PC-3 (cell line): ENCODE measurements around the gene CDH22. TPM values are rescaled to one million over a fixed set of nuclear protein-coding genes. Genes with fewer than 3 reads are reported as not detected.

ENCODE experiments used
- ATAC-seq: fragments of 200-7000 bp; cut with Tn5 transposase; 2 replicates; pipeline ENCODE4 v1.9.1; 2020; ENCODE audit warnings: mild to moderate bottlenecking, moderate library complexity
- BruUV-seq: library from RNA; stranded (reverse); fragments of 400-500 nt; replicated peaks from 2 replicates; lab custom pipeline; 2021; lab: Mats Ljungman, UMichigan
- CTCF ChIA-PET: fragments of 300-600 bp; sonication (Branson Sonifier 250); formaldehyde crosslinking; loops from one replicate; lab custom pipeline; 2022; ENCODE audit warnings: antibody characterized with exemption; lab: Charles Lee
- POLR2A ChIA-PET: fragments of 300-600 bp; sonication (Branson Sonifier 250); formaldehyde crosslinking; loops from one replicate; lab custom pipeline; 2022; ENCODE audit warnings: antibody characterized with exemption; ENCODE audit not compliant: unreplicated experiment; lab: Charles Lee
- DNase-seq: peaks from one replicate; pipeline ENCODE4 v3.0.0-alpha.2; 2015
- H2AFZ ChIP-seq: fragments of 300-600 bp; sonication (generic); 2 replicates; pipeline ENCODE4 v1.6.0; 2016; ENCODE audit warnings: antibody characterized with exemption, low read length
- H3F3A ChIP-seq: fragments of 300-600 bp; sonication (generic); one replicate; pipeline ENCODE4 v1.6.0; 2017; ENCODE audit warnings: antibody characterized with exemption, low read length, control low read depth, mild to moderate bottlenecking; ENCODE audit not compliant: unreplicated experiment
- H3K27ac ChIP-seq: fragments of 300-600 bp; sonication (generic); 2 replicates; pipeline ENCODE4 v1.5.1; 2016; ENCODE audit warnings: mild to moderate bottlenecking, low read length
- H3K27me3 ChIP-seq: fragments of 300-600 bp; sonication (generic); 2 replicates; pipeline ENCODE4 v1.6.1; 2016; ENCODE audit warnings: low read length, mixed read lengths
- H3K36me3 ChIP-seq: fragments of 300-600 bp; sonication (generic); 2 replicates; pipeline ENCODE4 v1.6.1; 2016; ENCODE audit warnings: low read depth, mixed run types, low read length, mixed read lengths
- H3K4me1 ChIP-seq: fragments of 300-600 bp; sonication (generic); 2 replicates; pipeline ENCODE4 v1.5.1; 2016; ENCODE audit warnings: low read length; ENCODE audit not compliant: insufficient read depth
- H3K4me2 ChIP-seq: fragments of 300-600 bp; sonication (generic); 2 replicates; pipeline ENCODE4 v1.6.0; 2016; ENCODE audit warnings: low read length
- H3K4me3 ChIP-seq: fragments of 300-600 bp; sonication (generic); 2 replicates; pipeline ENCODE4 v1.5.1; 2016; ENCODE audit warnings: mild to moderate bottlenecking, low read length, mixed read lengths
- H3K79me2 ChIP-seq: fragments of 300-600 bp; sonication (generic); 2 replicates; pipeline ENCODE4 v1.6.1; 2017; ENCODE audit warnings: low read length, mixed read lengths
- H3K9ac ChIP-seq: fragments of 300-600 bp; sonication (generic); 2 replicates; pipeline ENCODE4 v1.6.0; 2016; ENCODE audit warnings: mild to moderate bottlenecking, low read length
- H3K9me2 ChIP-seq: fragments of 300-600 bp; sonication (generic); replicated peaks from 2 replicates; pipeline ENCODE4 v1.6.1; 2016; ENCODE audit warnings: mixed run types, low read length, mixed read lengths
- H3K9me3 ChIP-seq: fragments of 300-600 bp; sonication (generic); 2 replicates; pipeline ENCODE4 v1.6.1; 2016; ENCODE audit warnings: low read length, mixed read lengths
- H4K20me1 ChIP-seq: fragments of 300-600 bp; sonication (generic); 2 replicates; pipeline ENCODE4 v1.6.1; 2016; ENCODE audit warnings: low read length, mixed read lengths
- EZH2 ChIP-seq: fragments of 300-600 bp; sonication (generic); IDR thresholded peaks from one replicate; pipeline ENCODE4 v1.6.1; 2017; ENCODE audit warnings: antibody characterized with exemption, mild to moderate bottlenecking, low read length; ENCODE audit not compliant: unreplicated experiment
- EZH2phosphoT487 ChIP-seq: fragments of 300-600 bp; sonication (generic); IDR thresholded peaks from 2 replicates; pipeline ENCODE4 v1.6.1; 2018; ENCODE audit warnings: mild to moderate bottlenecking, antibody characterized with exemption, low read length, borderline replicate concordance
- intact Hi-C: fragments of 100-400 bp; cut with micrococcal nuclease; formaldehyde crosslinking; loops from 2 replicates; pipeline ENCODE4 v1.9.0; 2023
- total RNA-seq: library from RNA; depleted of rRNA; stranded (reverse); fragments of >200 nt; gene quantifications from 2 replicates; pipeline ENCODE4 v1.2.3, GENCODE V29; 2014
- TF ChIP-seq, protein P1 (sequence below): fragments of 300-600 bp; sonication (generic); conservative IDR thresholded peaks from 2 replicates; pipeline ENCODE4 v1.5.1; 2017; ENCODE audit warnings: antibody characterized with exemption, low read depth, mild to moderate bottlenecking, low read length

The CDH22 gene
- total RNA-seq, 1 experiment from 2014 or later, result not detected

DNA sequence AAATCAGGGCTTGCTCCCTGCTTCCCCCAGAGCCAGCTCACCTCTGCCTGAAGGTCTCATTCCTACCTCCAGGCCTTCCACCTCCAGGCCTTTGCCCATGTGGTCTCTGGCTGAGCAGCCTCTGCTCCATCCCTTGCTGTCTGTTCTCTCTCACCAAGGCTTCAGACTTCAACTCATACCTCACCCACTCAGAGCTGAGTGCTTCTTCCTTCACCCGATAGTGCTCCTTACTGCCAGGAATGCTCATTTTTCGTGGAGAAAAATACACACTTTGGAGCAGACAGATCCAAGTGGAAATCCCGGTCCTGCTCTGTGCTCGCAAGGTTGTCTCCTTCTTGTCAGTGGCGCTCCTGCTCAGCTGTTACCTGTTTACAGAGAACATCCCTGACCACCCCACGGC, 7.0 kb upstream of the CDH22 start:
- no TSS peak for BruUV-seq
- peaks cover 60% of the 10 kb centered on the region for H3K27me3 ChIP-seq
- intact Hi-C loops, result no loop called here

DNA sequence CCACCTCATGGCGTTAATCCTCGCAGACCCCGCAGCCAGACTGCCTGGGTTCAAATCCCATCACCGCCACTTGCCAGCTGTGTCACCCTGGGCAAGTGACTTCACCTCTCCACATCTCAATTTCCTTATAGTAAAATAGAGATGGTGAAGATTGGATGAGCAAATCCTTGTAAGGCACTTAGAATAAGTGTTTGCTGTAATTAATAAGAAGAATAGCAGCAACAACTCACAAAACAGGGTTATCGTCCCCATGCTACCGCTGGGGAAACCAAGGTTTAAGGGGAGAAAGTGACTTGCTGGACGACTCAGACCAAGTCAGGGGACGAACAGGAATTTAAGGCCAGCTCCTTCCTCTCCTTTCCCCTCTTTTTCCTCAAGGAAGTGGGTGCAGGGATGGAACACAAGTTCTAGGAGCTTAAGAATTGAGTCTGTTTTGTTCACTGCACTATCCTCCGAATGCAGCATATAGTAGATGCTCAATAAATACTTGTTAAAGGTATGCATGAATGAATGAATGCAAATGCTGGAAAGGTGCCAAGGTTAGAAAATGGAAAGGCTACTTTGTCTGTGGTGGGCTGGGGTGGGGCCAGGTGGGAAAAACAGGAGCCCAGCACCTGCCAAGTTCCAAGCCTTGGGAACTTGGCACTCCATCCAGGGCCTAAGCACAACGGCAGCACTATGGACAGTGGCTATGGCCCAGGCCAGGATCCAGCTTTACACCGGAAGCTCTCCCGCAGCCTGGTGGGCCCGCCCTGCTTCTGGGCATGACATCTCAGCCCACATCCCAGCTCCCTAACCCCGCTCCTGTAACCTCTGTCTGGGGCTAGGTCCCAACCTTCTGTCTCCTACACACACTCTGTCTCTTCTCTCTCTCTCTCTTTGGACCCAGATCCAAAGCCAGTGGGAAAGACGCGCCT, 4.9 kb upstream of the CDH22 start:
- Histone ChIP-seq H4K20me1 (0 out of 2 replicates have a peak, but pooled peaks cover 4% of the 10 kb centered on the region), H3F3A (no peaks in the 10 kb centered on the region), H3K9me2 (no peaks in the 10 kb centered on the region), H3K9ac (no peak overlapping the region), H3K27me3 (peaks cover 64% of the 10 kb centered on the region), H3K79me2 (no peaks in the 10 kb centered on the region), H2AFZ (no peak overlapping the region), H3K4me1 (no peaks in the 10 kb centered on the region), H3K27ac (no peak overlapping the region), H3K36me3 (no peaks in the 10 kb centered on the region), H3K4me2 (no peak overlapping the region), H3K4me3 (no peak overlapping the region), H3K9me3 (no peaks in the 10 kb centered on the region)
- ATAC-seq (no peak), DNase-seq (no peak)
- ChIA-PET CTCF (no interaction called here), POLR2A (no interaction called here)
- TF ChIP-seq EZH2phosphoT487 (0 out of 2 replicates have a peak, but pooled peaks have one; percentile 67), EZH2 (no peak)
- intact Hi-C loops, result loop anchor here (5.0 kb wide), 1 partner anchor 181 kb away; no protein-coding TSS in a partner anchor
- no TSS peak for BruUV-seq

More for the DNA sequence above, 7.0 kb upstream of the CDH22 start:
- no peaks in the 10 kb centered on the region for H3K79me2 ChIP-seq
- H3K9ac ChIP-seq, result no peak overlapping the region
- no peaks in the 10 kb centered on the region for H3K9me3 ChIP-seq
- H2AFZ ChIP-seq, result no peak overlapping the region
- H3K4me3 ChIP-seq, result no peak overlapping the region
- no peaks in the 10 kb centered on the region for H3F3A ChIP-seq
- ATAC-seq (no peak), DNase-seq (no peak)
- no peak for TF ChIP-seq EZH2phosphoT487
- no peak for TF ChIP-seq EZH2
- TF ChIP-seq, protein P1, sequence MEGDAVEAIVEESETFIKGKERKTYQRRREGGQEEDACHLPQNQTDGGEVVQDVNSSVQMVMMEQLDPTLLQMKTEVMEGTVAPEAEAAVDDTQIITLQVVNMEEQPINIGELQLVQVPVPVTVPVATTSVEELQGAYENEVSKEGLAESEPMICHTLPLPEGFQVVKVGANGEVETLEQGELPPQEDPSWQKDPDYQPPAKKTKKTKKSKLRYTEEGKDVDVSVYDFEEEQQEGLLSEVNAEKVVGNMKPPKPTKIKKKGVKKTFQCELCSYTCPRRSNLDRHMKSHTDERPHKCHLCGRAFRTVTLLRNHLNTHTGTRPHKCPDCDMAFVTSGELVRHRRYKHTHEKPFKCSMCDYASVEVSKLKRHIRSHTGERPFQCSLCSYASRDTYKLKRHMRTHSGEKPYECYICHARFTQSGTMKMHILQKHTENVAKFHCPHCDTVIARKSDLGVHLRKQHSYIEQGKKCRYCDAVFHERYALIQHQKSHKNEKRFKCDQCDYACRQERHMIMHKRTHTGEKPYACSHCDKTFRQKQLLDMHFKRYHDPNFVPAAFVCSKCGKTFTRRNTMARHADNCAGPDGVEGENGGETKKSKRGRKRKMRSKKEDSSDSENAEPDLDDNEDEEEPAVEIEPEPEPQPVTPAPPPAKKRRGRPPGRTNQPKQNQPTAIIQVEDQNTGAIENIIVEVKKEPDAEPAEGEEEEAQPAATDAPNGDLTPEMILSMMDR, result no peak
- CTCF ChIA-PET, result no interaction called here
- 0 out of 2 replicates have a peak, but pooled peaks cover 4% of the 10 kb centered on the region for H4K20me1 ChIP-seq
- H3K27ac ChIP-seq, result no peak overlapping the region
- POLR2A ChIA-PET, result interaction anchor here (0.6 kb wide), 1 partner anchor 30 kb away, joined by 3 read pairs; no protein-coding TSS in a partner anchor
- no peaks in the 10 kb centered on the region for H3K9me2 ChIP-seq
- no peaks in the 10 kb centered on the region for H3K36me3 ChIP-seq
- H3K4me1 ChIP-seq, result no peaks in the 10 kb centered on the region
- no peak overlapping the region for H3K4me2 ChIP-seq

DNA sequence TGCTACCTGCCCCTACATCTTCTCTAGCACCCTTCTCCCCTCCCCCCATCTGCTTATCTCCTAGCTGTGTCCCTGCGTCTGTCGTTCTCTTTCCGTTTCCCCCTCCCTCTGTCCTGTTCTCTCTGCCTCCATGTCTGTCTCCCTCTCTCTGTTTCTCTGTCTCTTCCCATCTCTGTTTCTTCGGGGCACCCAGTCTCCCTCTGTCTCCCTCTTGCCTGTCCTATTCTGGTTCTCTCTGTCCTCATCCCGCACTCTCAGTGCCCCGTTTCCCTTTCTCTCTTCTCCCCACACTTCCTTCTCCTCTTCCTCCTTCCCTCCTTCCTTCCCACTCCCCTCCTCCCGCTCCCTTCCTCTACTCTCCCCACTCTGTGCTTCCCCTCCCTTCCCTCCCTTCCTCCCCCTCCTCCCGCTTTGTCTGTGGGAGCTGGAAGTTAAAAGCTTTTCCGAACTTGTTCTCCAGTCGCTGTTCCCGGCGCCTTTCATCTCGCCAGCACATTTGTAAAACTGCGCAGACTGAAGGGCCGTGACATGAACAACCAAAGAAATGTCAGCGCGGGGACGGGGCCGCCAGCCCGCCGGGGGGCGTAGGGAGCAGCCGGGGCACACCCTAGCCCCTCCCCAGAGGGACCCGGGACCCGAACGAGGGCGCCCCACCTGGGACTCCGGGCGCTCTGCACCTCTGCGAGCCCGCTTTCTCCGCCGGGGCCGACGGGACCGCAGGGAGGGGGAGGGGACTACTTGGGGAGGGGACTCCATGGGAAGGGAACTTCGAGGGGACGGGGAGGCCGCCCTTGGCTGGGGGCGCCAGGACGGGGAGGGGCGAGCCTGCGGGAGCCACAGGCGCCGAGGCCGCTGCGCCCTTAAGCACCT, 4.0 kb upstream of the CDH22 start:
- POLR2A ChIA-PET, result no interaction called here
- peak; percentile 71 for TF ChIP-seq EZH2phosphoT487
- TF ChIP-seq, protein P1, result no peak
- TF ChIP-seq EZH2, result peak; percentile 92
- ATAC-seq (no peak), DNase-seq (no peak)
- Histone ChIP-seq H3K36me3 (no peaks in the 10 kb centered on the region), H3K27ac (no peak overlapping the region), H3K4me1 (no peaks in the 10 kb centered on the region), H3F3A (no peaks in the 10 kb centered on the region), H3K27me3 (peaks cover 70% of the 10 kb centered on the region), H3K9me3 (no peaks in the 10 kb centered on the region), H3K9me2 (no peaks in the 10 kb centered on the region), H2AFZ (no peak overlapping the region), H3K4me2 (no peak overlapping the region), H3K9ac (no peak overlapping the region), H4K20me1 (0 out of 2 replicates have a peak, but pooled peaks cover 4% of the 10 kb centered on the region), H3K79me2 (no peaks in the 10 kb centered on the region), H3K4me3 (no peak overlapping the region)
- intact Hi-C loops, result loop anchor here (5.0 kb wide), 1 partner anchor 180 kb away; no protein-coding TSS in a partner anchor
- CTCF ChIA-PET, result no interaction called here
- BruUV-seq, result no TSS peak
